Stomach (tissue), 19 donors: ENCODE results near the gene DBF4B. TPM values are rescaled to one million over a fixed set of nuclear protein-coding genes. Genes with fewer than 3 reads are reported as not detected.

Source experiments
- DNase-seq, 2 donors: peaks; one replicate each; pipeline versions ENCODE4 v3.0.0 to v3.0.0-alpha.2; 2013 to 2019
- H3K27ac ChIP-seq, 5 donors: fragments of 200-600 bp in 4 of 5; sonication (generic) in 4 of 5; one replicate each; pipeline ENCODE4 v1.5.1; 2013 to 2019; ENCODE audit warnings: mild to moderate bottlenecking in 1 of 5, moderate library complexity in 1 of 5
- H3K27me3 ChIP-seq, 3 donors: fragments of 200-600 bp; sonication (generic); one replicate each; pipeline ENCODE4 v1.5.1; 2017 to 2019; ENCODE audit warnings: mixed run types in 1 of 3
- H3K36me3 ChIP-seq, 4 donors: fragments of 200-600 bp; sonication (generic); 1 replicate in 3 of 4; 2 replicates in 1 of 4; pipeline ENCODE4 v1.5.1; 2016 to 2019
- H3K4me1 ChIP-seq, 4 donors: fragments of 200-600 bp; sonication (generic); one replicate each; pipeline ENCODE4 v1.5.1; 2016 to 2019
- H3K4me3 ChIP-seq, 4 donors: fragments of 200-600 bp; sonication (generic) in 3 of 4; one replicate each; pipeline ENCODE4 v1.5.1; 2016 to 2019; ENCODE audit warnings: mild to moderate bottlenecking in 1 of 4
- H3K9me3 ChIP-seq, 4 donors: fragments of 200-600 bp; sonication (generic); one replicate each; pipeline ENCODE4 v1.5.1; 2016 to 2019
- EP300 ChIP-seq: sonication (generic); formaldehyde crosslinking; IDR thresholded peaks from one replicate; pipeline ENCODE4 v1.6.1; 2017; ENCODE audit warnings: antibody characterized with exemption
- POLR2A ChIP-seq, 4 donors: fragments of 450-650 bp; IDR thresholded peaks; one replicate each; pipeline ENCODE4 v1.6.1; 2016; ENCODE audit warnings: antibody characterized with exemption in 4 of 4, control low read depth in 2 of 4, mild to moderate bottlenecking in 1 of 4, moderate library complexity in 1 of 4
- POLR2AphosphoS5 ChIP-seq, 3 donors: sonication (generic); formaldehyde crosslinking; IDR thresholded peaks; one replicate each; pipeline ENCODE4 v1.6.1; 2016; ENCODE audit warnings: antibody characterized with exemption in 3 of 3
- WGBS, 5 donors: extraction: QIAGEN DNeasy Blood & Tissue Kit in 3 of 5; methylation state at CpG; one replicate each; pipeline versions ENCODE4 v1.1.5 to v1.1.7; 2013 to 2018; 5-methylcytosine and 5-hydroxymethylcytosine counted together
- intact Hi-C: fragments of 100-400 bp; cut with DNase I; formaldehyde crosslinking; loops from one replicate; pipeline ENCODE4 v1.15.1; 2023; ENCODE audit warnings: low total_unique reads
- long read RNA-seq, 10 donors: transcript quantifications; one replicate each; lab custom pipeline, GENCODE V29; 2026
- polyA plus RNA-seq, 3 donors: library from polyadenylated mRNA; stranded (reverse); fragments of 200-250 nt; gene quantifications; one replicate each; pipeline ENCODE4 v1.2.3, GENCODE V29; 2013
- total RNA-seq, 5 donors: library from RNA; depleted of rRNA; stranded (reverse); fragments of >200 nt; gene quantifications; one replicate each; pipeline versions ENCODE4 v1.1.0 to v1.2.3, GENCODE V29; 2014 to 2016
- TF ChIP-seq, protein P1 (sequence below), 7 experiments: fragments of 450-650 bp in 4 of 7; fragments of 200-600 bp in 3 of 7; sonication (generic) in 3 of 7; IDR thresholded peaks; one replicate each; pipeline ENCODE4 v1.5.1; 2016 to 2019; ENCODE audit warnings: antibody characterized with exemption in 7 of 7, control low read depth in 2 of 7, mild to moderate bottlenecking in 1 of 7
- donor health status: healthy with polysubstance abuse.
- donor health status: Bipolar disorder and iron deficiency.
- donor health status: healthy.

Gene DBF4B
- 1 to 10 TPM in 4 of 5 donors, not detected in 1; 1.7 to 5.0 (median 3.3) TPM for total RNA-seq
- polyA plus RNA-seq = 1 to 10 TPM in 2 of 3 donors, under 1 TPM in 1; 0.76 to 2.8 (median 2.2) TPM
- long read RNA-seq, donor 1 = 0 reads
- long read RNA-seq, donor 2, partial matches to known transcripts = 5 of 7 reads
- long read RNA-seq, donor 2, other reads (novel, unspliced or antisense) = 0 of 7 reads
- long read RNA-seq, donor 3 = 0 reads
- long read RNA-seq, donor 4, partial matches to known transcripts = 0 of 1 reads
- long read RNA-seq, donor 4, other reads (novel, unspliced or antisense) = 0 of 1 reads
- long read RNA-seq, donor 5 = 0 reads
- long read RNA-seq, donor 6, partial matches to known transcripts = 0 of 4 reads
- long read RNA-seq, donor 6, other reads (novel, unspliced or antisense) = 0 of 4 reads
- long read RNA-seq, donor 7 = 0 reads
- long read RNA-seq, donor 8, partial matches to known transcripts = 0 of 2 reads
- long read RNA-seq, donor 8, other reads (novel, unspliced or antisense) = 0 of 2 reads
- long read RNA-seq, donor 9, partial matches to known transcripts = 0 of 1 reads
- long read RNA-seq, donor 9, other reads (novel, unspliced or antisense) = 0 of 1 reads
- long read RNA-seq, donor 10 = 0 reads

GRCh38 chr17:44708401-44709263 lies at the start of gene DBF4B:
Gene DBF4B (plus strand): TSS chr17:44708665. CDS start chr17:44708821, 156 bp downstream.
- Histone ChIP-seq H3K27me3 (peaks cover 0 to 8% (median 0%) of the 10 kb centered on the region in 3 donors), H3K27ac (peak within 1 kb of the TSS; percentile 8 to 84 (median 75)), H3K4me3 (peak within 1 kb of the TSS; percentile 70 to 98 (median 91)), H3K4me1 (peaks cover 0 to 22% (median 19%) of the 10 kb centered on the region in 4 donors), H3K9me3 (no peaks in the 10 kb centered on the region), H3K36me3 (no peaks in the 10 kb centered on the region)
- intact Hi-C loops = no loop called here
- DNase-seq = peak; percentile 77 to 97
- 0 to 1% (median 1%) methylated on average over 52 of the region's 52 CpGs for WGBS, 5 donors
- TF ChIP-seq POLR2A (IDR thresholded peaks at IDR 0.05) (no peak), POLR2AphosphoS5 (IDR thresholded peaks at IDR 0.05) (peak; percentile 66 to 95 (median 67)), EP300 (no peak)
- TF ChIP-seq, protein P1, sequence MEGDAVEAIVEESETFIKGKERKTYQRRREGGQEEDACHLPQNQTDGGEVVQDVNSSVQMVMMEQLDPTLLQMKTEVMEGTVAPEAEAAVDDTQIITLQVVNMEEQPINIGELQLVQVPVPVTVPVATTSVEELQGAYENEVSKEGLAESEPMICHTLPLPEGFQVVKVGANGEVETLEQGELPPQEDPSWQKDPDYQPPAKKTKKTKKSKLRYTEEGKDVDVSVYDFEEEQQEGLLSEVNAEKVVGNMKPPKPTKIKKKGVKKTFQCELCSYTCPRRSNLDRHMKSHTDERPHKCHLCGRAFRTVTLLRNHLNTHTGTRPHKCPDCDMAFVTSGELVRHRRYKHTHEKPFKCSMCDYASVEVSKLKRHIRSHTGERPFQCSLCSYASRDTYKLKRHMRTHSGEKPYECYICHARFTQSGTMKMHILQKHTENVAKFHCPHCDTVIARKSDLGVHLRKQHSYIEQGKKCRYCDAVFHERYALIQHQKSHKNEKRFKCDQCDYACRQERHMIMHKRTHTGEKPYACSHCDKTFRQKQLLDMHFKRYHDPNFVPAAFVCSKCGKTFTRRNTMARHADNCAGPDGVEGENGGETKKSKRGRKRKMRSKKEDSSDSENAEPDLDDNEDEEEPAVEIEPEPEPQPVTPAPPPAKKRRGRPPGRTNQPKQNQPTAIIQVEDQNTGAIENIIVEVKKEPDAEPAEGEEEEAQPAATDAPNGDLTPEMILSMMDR (IDR thresholded peaks at IDR 0.05) = peak in 1 of 7 experiments; percentile 15

- 84 to 93% (median 93%) methylated on average over 2 of the region's 2 CpGs for WGBS, 5 donors
- H3K36me3 ChIP-seq = no peaks in the 10 kb centered on the region
- no peak for DNase-seq
- H3K27me3 ChIP-seq = peaks cover 2 to 28% (median 11%) of the 10 kb centered on the region in 3 donors
- intact Hi-C loops = no loop called here
- H3K4me3 ChIP-seq = no peak overlapping the region
- peaks cover 0 to 2% (median 0%) of the 10 kb centered on the region in 4 donors for H3K9me3 ChIP-seq
- TF ChIP-seq, protein P1 (IDR thresholded peaks at IDR 0.05) = no peak
- TF ChIP-seq POLR2A (IDR thresholded peaks at IDR 0.05) = no peak
- no peak for TF ChIP-seq EP300
- TF ChIP-seq POLR2AphosphoS5 (IDR thresholded peaks at IDR 0.05) = no peak
- no peak overlapping the region for H3K27ac ChIP-seq
- peaks cover 0 to 4% (median 2%) of the 10 kb centered on the region in 4 donors for H3K4me1 ChIP-seq
Measured at GRCh38 chr17:44661835-44662234, 46.6 kb upstream of the DBF4B start.

- no peak for DNase-seq
- Histone ChIP-seq H3K4me3 (no peak overlapping the region), H3K9me3 (no peaks in the 10 kb centered on the region), H3K27me3 (peaks cover 0 to 16% (median 0%) of the 10 kb centered on the region in 3 donors), H3K27ac (no peak overlapping the region), H3K36me3 (no peaks in the 10 kb centered on the region), H3K4me1 (no peaks in the 10 kb centered on the region)
- intact Hi-C loops = no loop called here
- TF ChIP-seq POLR2A (IDR thresholded peaks at IDR 0.05) (no peak), EP300 (no peak)
- TF ChIP-seq, protein P1 (IDR thresholded peaks at IDR 0.05) = no peak
- 72 to 90% (median 84%) methylated on average over 1 of the region's 1 CpG for WGBS, 5 donors
Measured at GRCh38 chr17:44663095-44663494, 45.4 kb upstream of the DBF4B start.

- no peak for DNase-seq
- intact Hi-C loops = no loop called here
- Histone ChIP-seq H3K36me3 (no peaks in the 10 kb centered on the region), H3K27me3 (peaks cover 0 to 10% (median 0%) of the 10 kb centered on the region in 3 donors), H3K4me3 (no peak overlapping the region), H3K27ac (no peak overlapping the region), H3K9me3 (no peaks in the 10 kb centered on the region), H3K4me1 (no peaks in the 10 kb centered on the region)
- 93 to 95% (median 95%) methylated on average over 1 of the region's 1 CpG for WGBS, 5 donors
- TF ChIP-seq POLR2A (IDR thresholded peaks at IDR 0.05) = no peak
- no peak for TF ChIP-seq POLR2AphosphoS5 (IDR thresholded peaks at IDR 0.05)
- TF ChIP-seq, protein P1 (IDR thresholded peaks at IDR 0.05) = no peak
- no peak for TF ChIP-seq EP300
Measured at GRCh38 chr17:44664867-44665266, 43.6 kb upstream of the DBF4B start.
